ENCODE measurements around the gene HSPA12A.

Gene HSPA12A

DNA sequence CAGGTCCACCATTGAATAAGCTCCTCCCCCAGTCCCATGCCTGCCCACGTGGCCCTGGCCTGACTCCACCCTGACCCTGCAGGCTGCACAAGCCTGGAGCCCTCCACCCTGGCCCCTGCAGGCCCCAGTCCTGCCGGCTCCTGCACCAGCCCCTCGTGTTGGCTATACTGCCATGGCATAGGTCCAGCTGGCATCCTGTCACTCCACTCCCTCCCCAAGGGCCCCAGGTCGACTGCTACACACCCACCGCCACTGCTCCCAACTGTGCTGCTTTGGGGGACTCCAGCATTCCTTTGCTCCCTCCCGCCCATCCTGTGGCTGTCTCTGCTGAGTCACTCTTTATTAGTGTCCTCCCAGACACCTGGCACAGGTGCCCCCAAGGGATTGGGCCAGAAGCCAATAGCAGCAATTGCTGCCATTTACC is 32.4 kb upstream of the HSPA12A start:
- no peak overlapping the region for H3K27ac ChIP-seq
- TF ChIP-seq, protein P1, sequence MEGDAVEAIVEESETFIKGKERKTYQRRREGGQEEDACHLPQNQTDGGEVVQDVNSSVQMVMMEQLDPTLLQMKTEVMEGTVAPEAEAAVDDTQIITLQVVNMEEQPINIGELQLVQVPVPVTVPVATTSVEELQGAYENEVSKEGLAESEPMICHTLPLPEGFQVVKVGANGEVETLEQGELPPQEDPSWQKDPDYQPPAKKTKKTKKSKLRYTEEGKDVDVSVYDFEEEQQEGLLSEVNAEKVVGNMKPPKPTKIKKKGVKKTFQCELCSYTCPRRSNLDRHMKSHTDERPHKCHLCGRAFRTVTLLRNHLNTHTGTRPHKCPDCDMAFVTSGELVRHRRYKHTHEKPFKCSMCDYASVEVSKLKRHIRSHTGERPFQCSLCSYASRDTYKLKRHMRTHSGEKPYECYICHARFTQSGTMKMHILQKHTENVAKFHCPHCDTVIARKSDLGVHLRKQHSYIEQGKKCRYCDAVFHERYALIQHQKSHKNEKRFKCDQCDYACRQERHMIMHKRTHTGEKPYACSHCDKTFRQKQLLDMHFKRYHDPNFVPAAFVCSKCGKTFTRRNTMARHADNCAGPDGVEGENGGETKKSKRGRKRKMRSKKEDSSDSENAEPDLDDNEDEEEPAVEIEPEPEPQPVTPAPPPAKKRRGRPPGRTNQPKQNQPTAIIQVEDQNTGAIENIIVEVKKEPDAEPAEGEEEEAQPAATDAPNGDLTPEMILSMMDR (IDR thresholded peaks at IDR 0.05; ENCODE audit: low read depth, low read length, missing control alignments): no peak
- in situ Hi-C loops (cut with HindIII; ENCODE audit: low pct_ligation_motif_present, low sequenced_read_pairs): loop anchor here (25.0 kb wide), 1 partner anchor 87 kb away; no protein-coding TSS in a partner anchor
- DNase-seq: no peak
- no peaks in the 10 kb centered on the region for H3K27me3 ChIP-seq (replicated peaks)
- no peak overlapping the region for H3K4me3 ChIP-seq (ENCODE audit: low read depth, low read length)
- H3K36me3 ChIP-seq (replicated peaks): no peaks in the 10 kb centered on the region

DNA sequence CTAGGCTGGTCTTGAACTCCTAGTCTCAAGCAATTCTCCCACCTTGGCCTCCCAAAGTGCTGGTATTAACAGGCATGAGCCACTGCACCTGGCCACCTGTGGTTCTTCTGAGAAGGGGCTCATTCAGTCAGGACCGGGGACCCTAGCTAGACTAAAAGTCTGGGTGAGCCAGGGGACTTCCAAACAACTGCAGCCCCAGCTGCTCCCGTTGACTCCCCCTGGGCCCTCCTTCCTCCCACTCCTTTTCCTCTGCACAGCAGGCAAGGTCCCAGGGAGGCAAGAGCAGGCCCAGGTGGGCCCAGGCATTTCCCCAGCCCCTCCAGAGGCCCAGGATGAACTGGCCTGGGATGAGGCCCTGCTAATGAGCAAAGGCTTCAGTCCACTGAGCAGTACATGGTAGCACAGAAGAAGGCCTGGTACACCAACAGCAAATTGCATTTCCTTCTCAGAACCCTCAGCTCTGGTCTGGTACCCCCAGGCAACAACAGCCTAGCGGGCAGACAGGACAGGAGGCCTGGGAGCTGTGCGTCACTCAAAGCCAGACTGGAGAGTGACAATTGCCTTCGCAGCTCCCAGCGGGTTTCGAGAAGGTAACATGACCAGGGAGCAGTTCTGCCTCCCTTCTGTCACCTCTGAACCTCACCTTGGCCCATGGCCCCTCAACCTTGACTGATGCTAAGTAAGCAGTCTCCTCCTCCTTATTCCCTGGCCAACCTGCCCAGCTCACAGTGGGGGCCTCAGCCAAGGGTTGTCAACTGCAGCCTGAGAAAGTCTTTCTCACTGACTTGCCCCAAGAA is 30.7 kb upstream of the HSPA12A start:
- no peak for DNase-seq
- Histone ChIP-seq H3K4me3 (ENCODE audit: low read depth, low read length) (no peak overlapping the region), H3K27ac (no peak overlapping the region), H3K27me3 (replicated peaks) (no peaks in the 10 kb centered on the region), H3K36me3 (replicated peaks) (no peaks in the 10 kb centered on the region)
- TF ChIP-seq, protein P1 (IDR thresholded peaks at IDR 0.05; ENCODE audit: low read depth, low read length, missing control alignments): no peak
- in situ Hi-C loops (cut with HindIII; ENCODE audit: low pct_ligation_motif_present, low sequenced_read_pairs): no loop called here

DNA sequence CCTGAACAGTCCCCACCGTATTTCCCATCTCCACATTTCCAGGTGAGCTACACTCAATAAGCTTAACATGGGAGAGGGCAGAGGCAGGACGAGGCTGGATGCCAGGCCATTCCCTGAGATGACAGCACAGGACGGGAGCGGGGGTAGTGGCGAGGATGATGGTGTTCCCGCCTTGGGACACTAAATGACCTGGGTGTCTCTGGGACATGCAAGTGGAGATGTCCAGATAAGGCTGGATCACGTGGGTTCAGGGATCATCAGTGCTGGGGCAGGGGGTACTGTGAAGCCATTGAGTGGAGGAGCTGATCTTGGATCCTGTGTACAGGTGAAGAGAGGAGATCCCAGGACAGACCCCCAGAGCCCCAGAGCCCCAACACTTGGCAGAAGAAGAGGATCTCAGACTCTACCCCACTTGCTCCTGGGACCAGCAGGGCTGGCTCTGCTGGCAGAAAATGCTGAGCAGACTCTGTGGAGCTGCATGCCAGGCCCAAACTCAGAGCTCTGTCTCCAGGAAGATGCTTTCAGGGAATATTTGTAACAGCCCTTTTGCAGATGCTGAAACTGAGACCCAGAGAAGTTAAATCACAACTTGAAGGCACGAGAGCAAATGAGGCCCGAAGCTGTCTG is 29.7 kb upstream of the HSPA12A start:
- TF ChIP-seq, protein P1 (IDR thresholded peaks at IDR 0.05; ENCODE audit: low read depth, low read length, missing control alignments): no peak
- in situ Hi-C loops (cut with HindIII; ENCODE audit: low pct_ligation_motif_present, low sequenced_read_pairs): no loop called here
- no peak overlapping the region for H3K4me3 ChIP-seq (ENCODE audit: low read depth, low read length)
- no peak for DNase-seq
- no peaks in the 10 kb centered on the region for H3K27me3 ChIP-seq (replicated peaks)
- no peak overlapping the region for H3K27ac ChIP-seq
- no peaks in the 10 kb centered on the region for H3K36me3 ChIP-seq (replicated peaks)

DNA sequence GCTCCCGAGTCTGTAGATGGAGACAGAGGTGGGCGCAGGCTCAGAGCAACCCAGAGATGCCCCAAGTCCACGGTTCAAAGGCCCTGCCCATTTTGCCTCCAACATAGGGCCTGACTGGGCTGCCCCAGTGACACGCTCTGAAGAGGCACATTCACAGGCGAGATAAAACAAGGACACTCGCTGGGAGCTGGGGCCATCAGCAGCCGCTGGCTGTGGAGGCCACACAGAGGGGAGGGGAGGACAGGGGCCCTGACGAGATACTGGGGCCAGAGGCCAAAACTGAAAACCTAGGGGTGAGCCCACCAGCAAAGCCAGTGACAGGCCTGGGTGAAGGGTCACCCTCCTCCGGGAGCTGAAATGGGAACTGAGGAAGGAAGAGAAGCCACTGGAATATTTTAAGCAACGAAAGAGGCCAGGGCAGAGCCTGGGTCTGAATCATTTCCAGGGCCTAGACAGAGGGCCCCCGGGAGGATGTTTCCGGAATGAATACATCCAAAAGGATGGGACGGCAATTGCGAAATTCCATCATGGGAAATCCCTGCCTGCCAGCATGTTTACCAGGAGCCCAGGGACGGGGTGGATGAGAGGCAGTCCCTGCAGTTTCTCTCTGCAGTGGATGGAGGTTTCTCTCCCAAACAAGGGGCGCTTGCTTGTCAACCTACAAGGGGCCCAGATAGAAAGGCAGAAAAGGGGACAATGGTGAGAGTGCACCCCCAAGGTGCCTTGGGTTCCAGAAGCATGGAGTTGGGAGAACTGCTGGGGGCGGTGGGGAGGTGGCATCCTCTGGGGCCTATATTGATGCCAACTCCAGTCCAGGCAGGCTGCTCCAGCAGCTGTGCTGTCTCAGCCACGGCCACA is 29.0 kb upstream of the HSPA12A start:
- TF ChIP-seq, protein P1 (IDR thresholded peaks at IDR 0.05; ENCODE audit: low read depth, low read length, missing control alignments): no peak
- in situ Hi-C loops (cut with HindIII; ENCODE audit: low pct_ligation_motif_present, low sequenced_read_pairs): no loop called here
- Histone ChIP-seq H3K36me3 (replicated peaks) (no peaks in the 10 kb centered on the region), H3K27me3 (replicated peaks) (no peaks in the 10 kb centered on the region), H3K4me3 (ENCODE audit: low read depth, low read length) (no peak overlapping the region), H3K27ac (peak overlapping the region; percentile 71)
- peak; percentile 85 for DNase-seq

DNA sequence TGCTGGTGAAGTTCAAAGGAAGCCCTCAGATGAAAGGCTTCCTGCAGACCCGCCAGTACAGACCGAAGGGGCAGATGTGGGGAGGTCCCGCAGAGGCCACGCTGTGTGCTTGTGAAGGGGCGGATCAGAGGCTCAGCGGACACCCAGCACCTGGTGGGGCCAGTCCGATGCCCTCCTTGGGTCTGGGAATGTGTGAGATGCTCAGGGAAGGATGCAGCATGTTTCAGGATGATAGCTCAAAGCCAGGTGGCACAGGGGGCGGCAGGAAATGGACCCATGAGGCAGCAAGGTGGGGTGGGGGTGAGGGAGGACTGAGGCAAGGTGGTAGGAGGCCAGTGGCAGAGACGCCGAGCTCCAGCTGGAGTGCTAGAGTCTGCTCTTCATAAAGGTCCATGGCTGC is 27.9 kb upstream of the HSPA12A start:
- in situ Hi-C loops (cut with HindIII; ENCODE audit: low pct_ligation_motif_present, low sequenced_read_pairs): no loop called here
- TF ChIP-seq, protein P1 (IDR thresholded peaks at IDR 0.05; ENCODE audit: low read depth, low read length, missing control alignments): no peak
- DNase-seq: no peak
- H3K27ac ChIP-seq: no peak overlapping the region
- H3K4me3 ChIP-seq (ENCODE audit: low read depth, low read length): no peak overlapping the region
- H3K27me3 ChIP-seq (replicated peaks): no peaks in the 10 kb centered on the region
- H3K36me3 ChIP-seq (replicated peaks): no peaks in the 10 kb centered on the region
